ENCODE results near the gene TMX4. TPM values are rescaled to one million over a fixed set of nuclear protein-coding genes. Genes with fewer than 3 reads are reported as not detected.

Gene TMX4
- total and polyA plus RNA-seq, 2 of the 8 experiments (the other 6 are each of a cell fraction or from before 2014, with no cell fraction given): 2.1 to 7.8 TPM

GRCh38 chr20:8012724-8013123 is 6.8 kb downstream of the TMX4 start:
- no peak overlapping the region for H3K9ac ChIP-seq (replicated peaks in 1 of 4; ENCODE audit: extremely low read depth in 1 of 4, low read depth in 3 of 4, low read length in 3 of 4)
- DNase-seq (ENCODE audit: low read depth in 1 of 2, low spot score in 2 of 2) (no peak), FAIRE-seq (no peak)
- no peaks in the 10 kb centered on the region for H3K79me1 ChIP-seq (ENCODE audit: low read depth, low read length)
- no peak for TF ChIP-seq SP4 (IDR thresholded peaks at IDR 0.05; ENCODE audit: low read length)
- TF ChIP-seq GABPA (IDR thresholded peaks at IDR 0.05; ENCODE audit: borderline replicate concordance, insufficient read depth, low read length): no peak
- TF ChIP-seq KDM5A (IDR thresholded peaks at IDR 0.05; ENCODE audit: low read length): no peak
- no peak for TF ChIP-seq TAF7 (optimal IDR thresholded peaks at IDR 0.05; ENCODE audit: borderline replicate concordance, low read depth, low read length)
- TF ChIP-seq TAF1 (IDR thresholded peaks at IDR 0.05; ENCODE audit: low read depth, low read length): no peak
- no peak for TF ChIP-seq SIRT6 (IDR thresholded peaks at IDR 0.05; ENCODE audit: low read length)
- no peak for TF ChIP-seq NRF1 (IDR thresholded peaks at IDR 0.05; ENCODE audit: low read depth, low read length)
- H3K18ac ChIP-seq (ENCODE audit: extremely low read depth, low read length): no peak overlapping the region
- no peak overlapping the region for H3K56ac ChIP-seq (replicated peaks; ENCODE audit: insufficient read length, low read depth, low read length)
- H2BK15ac ChIP-seq (ENCODE audit: low read length): no peak overlapping the region
- H3K9me3 ChIP-seq (ENCODE audit: insufficient read depth in 2 of 2, low read depth in 1 of 2, low read length in 1 of 2): no peaks in the 10 kb centered on the region
- no peak overlapping the region for H2AK5ac ChIP-seq (ENCODE audit: low read depth, low read length)
- H2BK120ac ChIP-seq (replicated peaks; ENCODE audit: low read depth, low read length): no peak overlapping the region
- H2BK20ac ChIP-seq (ENCODE audit: low read length): no peak overlapping the region
- H3K36me3 ChIP-seq (ENCODE audit: control insufficient read depth in 2 of 4, insufficient read depth in 4 of 4, low read length in 3 of 4): no peaks in the 10 kb centered on the region
- no peak overlapping the region for H4K91ac ChIP-seq (replicated peaks; ENCODE audit: insufficient read length, low read length)
- H3K27ac ChIP-seq (ENCODE audit: low read depth, low read length): no peak overlapping the region
- no peaks in the 10 kb centered on the region for H3K27me3 ChIP-seq (replicated peaks in 1 of 4; ENCODE audit: control insufficient read depth in 3 of 4, extremely low read depth in 1 of 4, insufficient read depth in 3 of 4, low read length in 3 of 4)
- no peak overlapping the region for H2BK12ac ChIP-seq (ENCODE audit: low read depth, low read length)
- no peaks in the 10 kb centered on the region for H4K20me1 ChIP-seq (replicated peaks in 1 of 2; ENCODE audit: control insufficient read depth in 1 of 2, insufficient read depth in 2 of 2, low read length in 2 of 2)
- CTCF ChIA-PET (ENCODE audit: partially characterized antibody): interaction anchor here (0.6 kb wide), 1 partner anchor 30 kb away, joined by 3 read pairs; no protein-coding TSS in a partner anchor
- H3K4me3 ChIP-seq (ENCODE audit: extremely low read depth in 1 of 4, insufficient read depth in 2 of 4, low read depth in 3 of 4, low read length in 4 of 4): no peak overlapping the region
- H4K8ac ChIP-seq (ENCODE audit: extremely low read depth, insufficient read depth, low read length): no peak overlapping the region
- H3K79me2 ChIP-seq (ENCODE audit: control insufficient read depth in 1 of 2, insufficient read depth in 2 of 2, low read length in 2 of 2): no peaks in the 10 kb centered on the region
- no peak overlapping the region for H2BK5ac ChIP-seq (ENCODE audit: low read depth, low read length)
- WGBS, 2 experiments (ENCODE audit: extremely low coverage in 1 of 2, insufficient coverage in 1 of 2, insufficient read length in 1 of 2, insufficient replicate concordance in 2 of 2, low coverage in 1 of 2, low lambda C conversion rate in 2 of 2, missing lambda C conversion rate in 1 of 2): 95% methylated on average over 1 of the region's 1 CpG; no CpG with 5 or more reads in 1 of the 2 experiments
- no peak overlapping the region for H3K4ac ChIP-seq (replicated peaks; ENCODE audit: insufficient read length, low read depth, low read length)
- no peak overlapping the region for H3K4me2 ChIP-seq (ENCODE audit: insufficient read depth in 1 of 2, low read depth in 2 of 2, low read length in 2 of 2)
- H4K5ac ChIP-seq (ENCODE audit: insufficient read length, low read depth, low read length): no peak overlapping the region
- POLR2A ChIA-PET (ENCODE audit: partially characterized antibody): no interaction called here
- no peaks in the 10 kb centered on the region for H3K4me1 ChIP-seq (replicated peaks in 1 of 4; ENCODE audit: control insufficient read depth in 3 of 4, insufficient read depth in 4 of 4, low read length in 3 of 4)
- H3K23ac ChIP-seq (ENCODE audit: insufficient read length): no peak overlapping the region
- no peak overlapping the region for H2AFZ ChIP-seq (ENCODE audit: low read length)
- no peak overlapping the region for H3K14ac ChIP-seq (ENCODE audit: insufficient read length)
- H3K23me2 ChIP-seq (ENCODE audit: low read depth, low read length): no peaks in the 10 kb centered on the region

All from H1 (cell line).